Fibroblast of lung (primary cell): ENCODE data around the gene ZBTB7C. TPM values are rescaled to one million over a fixed set of nuclear protein-coding genes. Genes with fewer than 3 reads are reported as not detected.

Source experiments
- DNase-seq, 2 donors: peaks; one replicate each; pipeline versions ENCODE4 v3.0.0 to v3.0.0-alpha.2; 2010; ENCODE audit warnings: low read depth in 2 of 2
- H2AFZ ChIP-seq: 2 replicates; pipeline ENCODE4 v1.5.1; 2012; ENCODE audit warnings: low read length, control low read depth, inconsistent platforms
- H3K27ac ChIP-seq: 2 replicates; pipeline ENCODE4 v1.5.1; 2011; ENCODE audit warnings: low read length, control low read depth; ENCODE audit not compliant: insufficient read depth
- H3K27me3 ChIP-seq: 2 replicates; pipeline ENCODE4 v1.5.1; 2011; ENCODE audit warnings: mild to moderate bottlenecking, low read length; ENCODE audit not compliant: control insufficient read depth, insufficient read depth
- H3K36me3 ChIP-seq: 2 replicates; pipeline ENCODE4 v1.5.1; 2011; ENCODE audit warnings: low read length; ENCODE audit not compliant: control insufficient read depth, insufficient read depth
- H3K4me1 ChIP-seq: 2 replicates; pipeline ENCODE4 v1.5.1; 2011; ENCODE audit warnings: low read length; ENCODE audit not compliant: control insufficient read depth, insufficient read depth; ENCODE audit errors: extremely low read depth
- H3K4me2 ChIP-seq: 2 replicates; pipeline ENCODE4 v1.5.1; 2011; ENCODE audit warnings: low read length, control low read depth; ENCODE audit not compliant: insufficient read depth; ENCODE audit errors: extremely low read depth
- H3K4me3 ChIP-seq, 4 experiments: fragments of 200-600 bp in 1 of 4; sonication (generic) in 1 of 4; replicated peaks in 1 of 4; 2 replicates each; pipeline ENCODE4 v1.5.1; 2011 to 2016; ENCODE audit warnings: low read length in 4 of 4, low read depth in 3 of 4, mild to moderate bottlenecking in 3 of 4, control low read depth in 2 of 4, inconsistent platforms in 1 of 4, mixed read lengths in 1 of 4; ENCODE audit not compliant: insufficient read depth in 1 of 4; ENCODE audit errors: control extremely low read depth in 1 of 4
- H3K79me2 ChIP-seq: 2 replicates; pipeline ENCODE4 v1.5.1; 2012; ENCODE audit warnings: mild to moderate bottlenecking, low read length, inconsistent platforms; ENCODE audit not compliant: control insufficient read depth, insufficient read depth
- H3K9ac ChIP-seq: 2 replicates; pipeline ENCODE4 v1.5.1; 2011; ENCODE audit warnings: mild to moderate bottlenecking, low read length, control low read depth; ENCODE audit not compliant: insufficient read depth
- H3K9me3 ChIP-seq: 2 replicates; pipeline ENCODE4 v1.5.1; 2012; ENCODE audit warnings: low read depth, low read length; ENCODE audit not compliant: control insufficient read depth, insufficient read depth
- H4K20me1 ChIP-seq: 2 replicates; pipeline ENCODE4 v1.5.1; 2011; ENCODE audit warnings: low read length; ENCODE audit not compliant: control insufficient read depth, insufficient read depth; ENCODE audit errors: extremely low read depth
- CTCF ChIP-seq, 2 donors: IDR thresholded peaks in 1 of 2; conservative IDR thresholded peaks in 1 of 2; 1 replicate in 1 of 2; 2 replicates in 1 of 2; pipeline ENCODE4 v1.5.1; 2011 to 2012; ENCODE audit warnings: low read length in 2 of 2, control low read depth in 1 of 2, inconsistent platforms in 1 of 2, low read depth in 1 of 2, mild to moderate bottlenecking in 1 of 2
- EZH2 ChIP-seq: IDR thresholded peaks from 2 replicates; pipeline ENCODE4 v1.5.1; 2012; ENCODE audit warnings: low read length, control low read depth, mild to moderate bottlenecking; ENCODE audit errors: missing control alignments
- polyA plus RNA-seq, 2 donors: library from polyadenylated mRNA; depleted of rRNA in 1 of 2; stranded (reverse) in 1 of 2; unstranded in 1 of 2; fragments of >200 nt; gene quantifications; 2 replicates each; pipeline ENCODE4 v1.2.1, GENCODE V29; 2011 to 2012; ENCODE audit warnings: missing spikeins in 1 of 2
- total RNA-seq: library from RNA; depleted of rRNA; stranded (reverse); fragments of >200 nt; gene quantifications from 2 replicates; pipeline ENCODE4 v1.2.1, GENCODE V29; 2014

Gene ZBTB7C
- total and polyA plus RNA-seq, 2 donors (not counting 1 experiment from before 2014, with no cell fraction given), result 0.19 to 0.33 TPM

GRCh38 chr18:48027401-48027963 is 381.7 kb downstream of the ZBTB7C start:
- Histone ChIP-seq H3K36me3 (no peaks in the 10 kb centered on the region), H3K9me3 (no peaks in the 10 kb centered on the region), H2AFZ (no peak overlapping the region), H3K27me3 (peaks cover 3% of the 10 kb centered on the region), H4K20me1 (no peaks in the 10 kb centered on the region), H3K79me2 (no peaks in the 10 kb centered on the region), H3K4me1 (no peaks in the 10 kb centered on the region), H3K9ac (no peak overlapping the region), H3K4me2 (no peak overlapping the region), H3K4me3 (no peak overlapping the region), H3K27ac (no peak overlapping the region)
- no peak for DNase-seq
- TF ChIP-seq EZH2 (no peak), CTCF (conservative IDR thresholded peaks at IDR 0.05 in 1 of 2, IDR thresholded peaks at IDR 0.05 in 1 of 2; ENCODE audit: low read depth in 1 of 2, low read length in 2 of 2) (no peak)

DNA sequence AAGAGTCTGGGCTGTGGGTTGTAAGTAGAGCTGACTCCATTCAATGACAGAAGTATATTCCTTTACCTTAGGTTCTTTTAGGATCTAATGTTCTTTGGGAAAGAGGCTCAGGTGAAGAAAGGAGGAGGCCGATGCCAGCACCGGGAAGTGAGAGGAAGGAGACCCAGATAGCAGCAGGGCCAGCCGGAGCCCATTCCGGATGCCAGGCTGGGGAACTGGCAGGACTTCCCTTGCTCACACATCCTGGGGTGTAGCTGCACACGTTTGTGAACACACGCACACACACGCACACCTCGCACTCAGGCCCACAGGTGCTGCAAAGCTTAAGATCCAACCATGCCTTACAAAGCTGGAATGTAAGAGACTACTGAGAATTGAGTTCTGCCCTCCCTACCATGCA is 383.0 kb downstream of the ZBTB7C start:
- H3K36me3 ChIP-seq, result no peaks in the 10 kb centered on the region
- H3K27ac ChIP-seq, result no peak overlapping the region
- TF ChIP-seq CTCF (conservative IDR thresholded peaks at IDR 0.05 in 1 of 2, IDR thresholded peaks at IDR 0.05 in 1 of 2; ENCODE audit: low read depth in 1 of 2, low read length in 2 of 2), result no peak
- TF ChIP-seq EZH2, result no peak
- H3K4me3 ChIP-seq, result no peak overlapping the region
- no peaks in the 10 kb centered on the region for H3K9me3 ChIP-seq
- H3K4me2 ChIP-seq, result no peak overlapping the region
- no peaks in the 10 kb centered on the region for H3K79me2 ChIP-seq
- no peaks in the 10 kb centered on the region for H3K4me1 ChIP-seq
- H2AFZ ChIP-seq, result no peak overlapping the region
- no peak for DNase-seq
- H4K20me1 ChIP-seq, result no peaks in the 10 kb centered on the region
- H3K27me3 ChIP-seq, result peaks cover 6% of the 10 kb centered on the region
- no peak overlapping the region for H3K9ac ChIP-seq

- peaks cover 6% of the 10 kb centered on the region for H3K27me3 ChIP-seq
- TF ChIP-seq CTCF (conservative IDR thresholded peaks at IDR 0.05 in 1 of 2, IDR thresholded peaks at IDR 0.05 in 1 of 2; ENCODE audit: low read depth in 1 of 2, low read length in 2 of 2) (no peak), EZH2 (no peak)
- no peaks in the 10 kb centered on the region for H3K9me3 ChIP-seq
- H3K4me1 ChIP-seq, result no peaks in the 10 kb centered on the region
- H3K4me3 ChIP-seq, result no peak overlapping the region
- H4K20me1 ChIP-seq, result no peaks in the 10 kb centered on the region
- H3K27ac ChIP-seq, result no peak overlapping the region
- H3K79me2 ChIP-seq, result no peaks in the 10 kb centered on the region
- DNase-seq, result no peak
- no peak overlapping the region for H2AFZ ChIP-seq
- H3K9ac ChIP-seq, result no peak overlapping the region
- H3K4me2 ChIP-seq, result no peak overlapping the region
- no peaks in the 10 kb centered on the region for H3K36me3 ChIP-seq
Measured at GRCh38 chr18:48024881-48025660, 384.1 kb downstream of the ZBTB7C start.
